Fibroblast of villous mesenchyme (primary cell): ENCODE measurements around the gene SECTM1. TPM values are rescaled to one million over a fixed set of nuclear protein-coding genes. Genes with fewer than 3 reads are reported as not detected.
"Not testable (repeated sequence)": the region's sequence is repeated elsewhere in the genome, so short reads cannot be mapped to it uniquely, and the experiment has no call there.

Experiments used
- DNase-seq: peaks from one replicate; pipeline ENCODE4 v3.0.0-alpha.2; 2010; ENCODE audit warnings: low read depth
- H3K4me3 ChIP-seq: 2 replicates; pipeline ENCODE4 v1.5.1; 2011; ENCODE audit warnings: low read depth, mild to moderate bottlenecking, low read length
- CTCF ChIP-seq: IDR thresholded peaks from 2 replicates; pipeline ENCODE4 v1.5.1; 2012; ENCODE audit warnings: low read depth, mild to moderate bottlenecking, low read length; ENCODE audit not compliant: insufficient read depth
- total RNA-seq: library from RNA; depleted of rRNA; stranded (reverse); fragments of >200 nt; gene quantifications from 2 replicates; pipeline ENCODE4 v1.2.3, GENCODE V29; 2012

SECTM1 gene
- total RNA-seq, 1 donor = 24.2 TPM

- no peak overlapping the region for H3K4me3 ChIP-seq
- DNase-seq = no peak
- TF ChIP-seq CTCF = no peak
Measured at GRCh38 chr17:82361885-82362633, 28.5 kb upstream of the SECTM1 start.

- not testable (repeated sequence) for DNase-seq, H3K4me3 ChIP-seq
Measured at GRCh38 chr17:82359451-82360074, 26.0 kb upstream of the SECTM1 start.

- TF ChIP-seq CTCF = no peak
- DNase-seq = no peak
- no peak within 1 kb of the TSS for H3K4me3 ChIP-seq
Measured at GRCh38 chr17:82358465-82359350, 25.1 kb upstream of the SECTM1 start, which contains the start of gene TEX19. TEX19 (plus strand) TSS chr17:82359247; CDS start chr17:82362151, 2,904 bp downstream.

- no peak for TF ChIP-seq CTCF
- no peak for DNase-seq
- H3K4me3 ChIP-seq = no peak overlapping the region
Measured at GRCh38 chr17:82357394-82357793, 23.8 kb upstream of the SECTM1 start.

DNA sequence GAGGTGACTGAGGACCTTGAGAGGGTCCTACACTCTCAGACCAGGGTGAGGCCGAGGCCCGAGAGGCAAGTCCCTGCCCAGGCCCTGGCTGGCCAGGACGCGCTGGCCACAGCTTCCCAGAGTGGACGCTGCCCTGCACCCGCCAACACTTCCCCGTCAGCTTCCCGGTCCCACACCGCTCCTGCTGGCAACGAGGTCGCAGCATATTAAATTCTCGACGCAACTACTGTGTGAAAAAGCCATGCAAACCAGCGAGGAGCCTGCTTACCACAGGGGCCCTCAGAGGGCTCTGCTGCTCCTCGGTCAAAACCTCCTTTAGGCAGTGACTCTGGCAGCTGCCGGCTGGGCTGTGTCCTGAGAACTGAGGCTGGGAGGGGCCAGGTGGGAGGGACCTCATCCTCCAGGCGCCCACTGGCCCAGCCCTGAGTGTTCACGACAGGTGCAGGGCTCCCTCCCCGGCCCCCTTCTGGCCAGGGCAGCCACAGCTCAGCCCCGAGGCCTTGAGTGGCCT lies 23.3 kb upstream of the SECTM1 start:
- no peak for DNase-seq
- no peak overlapping the region for H3K4me3 ChIP-seq
- no peak for TF ChIP-seq CTCF

DNA sequence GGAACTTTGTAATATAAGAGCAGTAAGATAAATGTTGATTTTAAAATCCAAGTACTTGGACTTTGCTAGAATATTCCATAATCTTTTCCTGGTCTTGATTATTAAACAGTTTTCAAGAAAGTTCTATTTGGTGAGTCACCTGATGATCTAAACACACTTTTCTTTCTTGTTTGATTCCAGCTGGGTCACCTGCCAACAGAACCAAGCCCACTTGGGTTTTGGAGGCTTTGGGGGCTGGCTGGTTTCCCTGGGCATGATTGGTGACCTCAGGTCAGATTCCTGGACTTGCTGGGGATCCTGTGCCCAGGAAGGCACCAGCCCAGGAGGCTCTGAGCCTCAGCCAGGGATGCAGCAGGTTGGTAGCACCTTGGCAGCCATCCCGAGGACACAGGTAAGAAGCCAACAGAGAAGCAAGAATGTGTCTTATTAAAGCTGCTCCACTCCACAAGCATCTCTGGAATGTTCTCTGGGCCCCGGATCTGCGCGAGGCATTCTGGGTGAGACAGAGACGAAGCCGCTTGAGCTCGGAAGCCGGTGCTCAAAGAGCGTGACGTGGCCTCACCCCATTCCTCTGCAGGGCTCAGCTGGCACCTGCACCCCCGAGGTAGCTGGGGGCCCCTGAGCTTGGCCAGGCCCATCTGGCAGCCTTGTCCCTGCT lies 22.3 kb upstream of the SECTM1 start:
- peak; percentile 21 for DNase-seq
- no peak overlapping the region for H3K4me3 ChIP-seq
- TF ChIP-seq CTCF = no peak
